Fibroblast of lung (primary cell): Measurements from ENCODE around the gene MCEE.

ENCODE experiments used
- EZH2 ChIP-seq: IDR thresholded peaks from 2 replicates; pipeline ENCODE4 v1.5.1; 2012; ENCODE audit warnings: low read length, control low read depth, mild to moderate bottlenecking; ENCODE audit errors: missing control alignments
- TF ChIP-seq, protein P1 (sequence below), 2 donors: IDR thresholded peaks in 1 of 2; conservative IDR thresholded peaks in 1 of 2; 1 replicate in 1 of 2; 2 replicates in 1 of 2; pipeline ENCODE4 v1.5.1; 2011 to 2012; ENCODE audit warnings: low read length in 2 of 2, control low read depth in 1 of 2, inconsistent platforms in 1 of 2, low read depth in 1 of 2, mild to moderate bottlenecking in 1 of 2

DNA sequence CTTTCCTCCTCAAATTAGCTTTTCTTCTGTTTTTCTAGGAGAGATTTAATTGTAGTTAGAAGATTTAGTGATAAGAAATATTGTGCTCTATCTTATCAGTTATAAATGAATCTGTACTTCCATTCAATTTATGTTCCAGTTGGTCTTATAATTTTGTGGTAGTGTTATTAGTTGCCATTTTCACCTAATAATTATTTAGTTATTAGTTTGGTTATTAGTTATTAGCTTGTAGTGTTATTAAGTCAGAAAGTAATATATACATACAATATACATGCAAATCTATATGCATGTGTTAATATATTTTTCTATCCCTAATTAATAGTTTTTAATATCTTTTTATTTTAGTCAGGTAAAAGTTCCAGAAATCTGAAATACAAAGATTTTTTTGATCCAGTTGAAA, 3.6 kb upstream of the MCEE start:
- TF ChIP-seq, protein P1, sequence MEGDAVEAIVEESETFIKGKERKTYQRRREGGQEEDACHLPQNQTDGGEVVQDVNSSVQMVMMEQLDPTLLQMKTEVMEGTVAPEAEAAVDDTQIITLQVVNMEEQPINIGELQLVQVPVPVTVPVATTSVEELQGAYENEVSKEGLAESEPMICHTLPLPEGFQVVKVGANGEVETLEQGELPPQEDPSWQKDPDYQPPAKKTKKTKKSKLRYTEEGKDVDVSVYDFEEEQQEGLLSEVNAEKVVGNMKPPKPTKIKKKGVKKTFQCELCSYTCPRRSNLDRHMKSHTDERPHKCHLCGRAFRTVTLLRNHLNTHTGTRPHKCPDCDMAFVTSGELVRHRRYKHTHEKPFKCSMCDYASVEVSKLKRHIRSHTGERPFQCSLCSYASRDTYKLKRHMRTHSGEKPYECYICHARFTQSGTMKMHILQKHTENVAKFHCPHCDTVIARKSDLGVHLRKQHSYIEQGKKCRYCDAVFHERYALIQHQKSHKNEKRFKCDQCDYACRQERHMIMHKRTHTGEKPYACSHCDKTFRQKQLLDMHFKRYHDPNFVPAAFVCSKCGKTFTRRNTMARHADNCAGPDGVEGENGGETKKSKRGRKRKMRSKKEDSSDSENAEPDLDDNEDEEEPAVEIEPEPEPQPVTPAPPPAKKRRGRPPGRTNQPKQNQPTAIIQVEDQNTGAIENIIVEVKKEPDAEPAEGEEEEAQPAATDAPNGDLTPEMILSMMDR (conservative IDR thresholded peaks at IDR 0.05 in 1 of 2, IDR thresholded peaks at IDR 0.05 in 1 of 2; ENCODE audit: low read depth in 1 of 2, low read length in 2 of 2) = no peak
- no peak for TF ChIP-seq EZH2
